CD4-positive, CD25-positive, alpha-beta regulatory T cell (primary cell): ENCODE measurements around the gene CTTN. TPM values are rescaled to one million over a fixed set of nuclear protein-coding genes. Genes with fewer than 3 reads are reported as not detected.
A peak's percentile ranks its signal among the peaks of the same experiment; 100 is the strongest.
"Not testable (repeated sequence)": the region's sequence is repeated elsewhere in the genome, so short reads cannot be mapped to it uniquely, and the experiment has no call there.

Source experiments
- ATAC-seq, 2 donors: fragments of 150-1000 bp; cut with Tn5 transposase; one replicate each; pipeline ENCODE4 v1.10.0; 2021; ENCODE audit warnings: low read depth in 2 of 2, moderate number of reproducible peaks in 2 of 2, moderate library complexity in 1 of 2
- DNase-seq, 3 donors: peaks; one replicate each; pipeline versions ENCODE4 v3.0.0 to v3.0.0-alpha.2; 2012 to 2022; ENCODE audit warnings: mixed read lengths in 1 of 3
- H3K27ac ChIP-seq: one replicate; pipeline ENCODE4 v1.7.0; 2013; ENCODE audit warnings: mild to moderate bottlenecking, low read length; ENCODE audit not compliant: insufficient read depth, poor library complexity, severe bottlenecking
- H3K27me3 ChIP-seq: one replicate; pipeline ENCODE4 v1.7.0; 2013; ENCODE audit warnings: low read length; ENCODE audit not compliant: control insufficient read depth, insufficient read depth
- H3K36me3 ChIP-seq: one replicate; pipeline ENCODE4 v1.7.0; 2013; ENCODE audit warnings: mild to moderate bottlenecking, low read length, moderate library complexity; ENCODE audit not compliant: control insufficient read depth, insufficient read depth
- H3K4me1 ChIP-seq: 2 replicates; pipeline ENCODE4 v1.7.0; 2013; ENCODE audit warnings: mild to moderate bottlenecking, low read length; ENCODE audit not compliant: insufficient read depth, control insufficient read depth, poor library complexity, severe bottlenecking
- H3K4me3 ChIP-seq: one replicate; pipeline ENCODE4 v1.7.0; 2013; ENCODE audit warnings: low read depth, mild to moderate bottlenecking, low read length, moderate library complexity
- H3K9me3 ChIP-seq, 2 experiments: 1 replicate in 1 of 2; 2 replicates in 1 of 2; pipeline ENCODE4 v1.7.0; 2013; ENCODE audit warnings: low read length in 2 of 2, mild to moderate bottlenecking in 1 of 2, moderate library complexity in 1 of 2; ENCODE audit not compliant: control insufficient read depth in 2 of 2
- H3K27ac Mint-ChIP-seq, 3 donors: one replicate each; pipeline ENCODE4 v1.8.0; 2020 to 2022; ENCODE audit warnings: mild to moderate bottlenecking in 3 of 3, mixed read lengths in 3 of 3, moderate library complexity in 2 of 3
- H3K27me3 Mint-ChIP-seq: one replicate; pipeline ENCODE4 v1.8.0; 2022; ENCODE audit warnings: mild to moderate bottlenecking, mixed read lengths
- H3K36me3 Mint-ChIP-seq: one replicate; pipeline ENCODE4 v1.8.0; 2020; ENCODE audit warnings: mixed read lengths
- H3K4me1 Mint-ChIP-seq, 4 donors: one replicate each; pipeline ENCODE4 v1.8.0; 2020 to 2022; ENCODE audit warnings: mixed read lengths in 4 of 4, mild to moderate bottlenecking in 1 of 4
- H3K4me3 Mint-ChIP-seq, 4 donors: one replicate each; pipeline ENCODE4 v1.8.0; 2020 to 2022; ENCODE audit warnings: mild to moderate bottlenecking in 4 of 4, mixed read lengths in 4 of 4, moderate library complexity in 3 of 4
- H3K9me3 Mint-ChIP-seq, 7 donors: one replicate each; pipeline ENCODE4 v1.8.0; 2020 to 2022; ENCODE audit warnings: mixed read lengths in 7 of 7, mild to moderate bottlenecking in 3 of 7, moderate library complexity in 2 of 7
- polyA plus RNA-seq, 4 donors: library from polyadenylated mRNA; unstranded; fragments of 300-500 nt; fragmentation: Illumina TruSeq; gene quantifications; one replicate each; pipeline ENCODE4 v1.2.3, GENCODE V29; 2021
- total RNA-seq: library from RNA; stranded (reverse); gene quantifications from one replicate; pipeline ENCODE4 v1.2.3, GENCODE V29; 2022

The CTTN gene
- total and polyA plus RNA-seq, 5 donors from 2014 or later = 0.37 to 5.4 TPM; not detected in 3

GRCh38 chr11:70381872-70382861 is 16.2 kb upstream of the CTTN start:
- no peaks in the 10 kb centered on the region for H3K9me3 ChIP-seq
- Mint-ChIP-seq H3K4me1 (no peaks in the 10 kb centered on the region), H3K36me3 (peaks cover 38% of the 10 kb centered on the region), H3K27me3 (no peaks in the 10 kb centered on the region), H3K9me3 (peaks cover 0 to 2% (median 0%) of the 10 kb centered on the region in 7 donors), H3K4me3 (no peak overlapping the region), H3K27ac (no peak overlapping the region)
- DNase-seq (no peak), ATAC-seq (no peak)
- no peak overlapping the region for H3K4me3 ChIP-seq
- H3K4me1 ChIP-seq = no peaks in the 10 kb centered on the region
- H3K27me3 ChIP-seq = no peaks in the 10 kb centered on the region
- H3K27ac ChIP-seq = no peak overlapping the region
- H3K36me3 ChIP-seq = peaks cover 51% of the 10 kb centered on the region

- H3K27me3 ChIP-seq = no peaks in the 10 kb centered on the region
- ATAC-seq (no peak), DNase-seq (no peak)
- Mint-ChIP-seq H3K36me3 (peaks cover 28% of the 10 kb centered on the region), H3K4me1 (no peaks in the 10 kb centered on the region), H3K4me3 (no peak overlapping the region), H3K9me3 (peaks cover 0 to 2% (median 0%) of the 10 kb centered on the region in 7 donors), H3K27ac (peak overlapping the region in 1 of 3 donors; percentile 62), H3K27me3 (no peaks in the 10 kb centered on the region)
- H3K9me3 ChIP-seq = no peaks in the 10 kb centered on the region
- no peaks in the 10 kb centered on the region for H3K4me1 ChIP-seq
- H3K27ac ChIP-seq = no peak overlapping the region
- peaks cover 33% of the 10 kb centered on the region for H3K36me3 ChIP-seq
- H3K4me3 ChIP-seq = no peak overlapping the region
These were observed 14.4 kb upstream of the CTTN start for GRCh38 chr11:70383664-70384565.

- DNase-seq = no peak
- no peak for ATAC-seq
- Histone ChIP-seq H3K27ac (no peak overlapping the region), H3K27me3 (no peaks in the 10 kb centered on the region), H3K4me3 (no peak overlapping the region), H3K9me3 (no peaks in the 10 kb centered on the region), H3K4me1 (no peaks in the 10 kb centered on the region), H3K36me3 (peaks cover 31% of the 10 kb centered on the region)
- Mint-ChIP-seq H3K4me1 (no peaks in the 10 kb centered on the region), H3K4me3 (peak overlapping the region in 1 of 4 donors; percentile 47), H3K27ac (no peak overlapping the region), H3K27me3 (no peaks in the 10 kb centered on the region), H3K9me3 (peaks cover 0 to 2% (median 0%) of the 10 kb centered on the region in 7 donors), H3K36me3 (peaks cover 27% of the 10 kb centered on the region)
These were observed 13.7 kb upstream of the CTTN start for GRCh38 chr11:70384566-70385152.

GRCh38 chr11:70387564-70387963 is 10.8 kb upstream of the CTTN start:
- H3K4me3 Mint-ChIP-seq = no peak overlapping the region
- ATAC-seq = no peak
- no peak for DNase-seq
- H3K27me3 Mint-ChIP-seq = peaks cover 4% of the 10 kb centered on the region
- H3K27me3 ChIP-seq = no peaks in the 10 kb centered on the region
- no peak overlapping the region for H3K27ac ChIP-seq
- peaks cover 15% of the 10 kb centered on the region for H3K36me3 Mint-ChIP-seq
- peaks cover 0 to 2% (median 0%) of the 10 kb centered on the region in 7 donors for H3K9me3 Mint-ChIP-seq
- no peaks in the 10 kb centered on the region for H3K4me1 ChIP-seq
- H3K4me1 Mint-ChIP-seq = no peaks in the 10 kb centered on the region
- peaks cover 18% of the 10 kb centered on the region for H3K36me3 ChIP-seq
- no peak overlapping the region for H3K27ac Mint-ChIP-seq
- no peaks in the 10 kb centered on the region for H3K9me3 ChIP-seq
- no peak overlapping the region for H3K4me3 ChIP-seq

- Histone ChIP-seq H3K4me3 (no peak overlapping the region), H3K27me3 (peaks cover 5% of the 10 kb centered on the region), H3K9me3 (no peaks in the 10 kb centered on the region), H3K4me1 (no peaks in the 10 kb centered on the region), H3K36me3 (peaks cover 5% of the 10 kb centered on the region), H3K27ac (no peak overlapping the region)
- no peak overlapping the region for H3K4me3 Mint-ChIP-seq
- no peaks in the 10 kb centered on the region for H3K4me1 Mint-ChIP-seq
- ATAC-seq (no peak), DNase-seq (no peak)
- H3K27ac Mint-ChIP-seq = no peak overlapping the region
- H3K27me3 Mint-ChIP-seq = peaks cover 15% of the 10 kb centered on the region
- peaks cover 10% of the 10 kb centered on the region for H3K36me3 Mint-ChIP-seq
- H3K9me3 Mint-ChIP-seq = peaks cover 0 to 2% (median 0%) of the 10 kb centered on the region in 7 donors
These were observed 9.1 kb upstream of the CTTN start for GRCh38 chr11:70389201-70389600.

- not testable (repeated sequence) for H3K9me3 Mint-ChIP-seq, H3K9me3 ChIP-seq, ATAC-seq, DNase-seq, H3K27ac Mint-ChIP-seq, H3K4me3 ChIP-seq, H3K4me3 Mint-ChIP-seq, H3K4me1 Mint-ChIP-seq, H3K27ac ChIP-seq, H3K36me3 ChIP-seq, H3K36me3 Mint-ChIP-seq, H3K27me3 ChIP-seq, H3K4me1 ChIP-seq
- H3K27me3 Mint-ChIP-seq = peaks cover 22% of the 10 kb centered on the region
These were observed 7.4 kb upstream of the CTTN start for GRCh38 chr11:70390882-70391281.

- H3K27me3 Mint-ChIP-seq = peaks cover 38% of the 10 kb centered on the region
- no peaks in the 10 kb centered on the region for H3K36me3 Mint-ChIP-seq
- peaks cover 7% of the 10 kb centered on the region for H3K27me3 ChIP-seq
These were observed 3.9 kb upstream of the CTTN start for GRCh38 chr11:70394211-70394950.

More at GRCh38 chr11:70394211-70394950, 3.9 kb upstream of the CTTN start:
- Histone ChIP-seq H3K36me3 (no peaks in the 10 kb centered on the region), H3K4me1 (peaks cover 21% of the 10 kb centered on the region), H3K27ac (no peak overlapping the region), H3K4me3 (no peak overlapping the region), H3K9me3 (no peaks in the 10 kb centered on the region)
- H3K4me1 Mint-ChIP-seq = peaks cover 8 to 15% (median 11%) of the 10 kb centered on the region in 4 donors
- H3K4me3 Mint-ChIP-seq = no peak overlapping the region
- H3K9me3 Mint-ChIP-seq = no peaks in the 10 kb centered on the region
- no peak overlapping the region for H3K27ac Mint-ChIP-seq
- ATAC-seq (no peak), DNase-seq (no peak)
